SW480 (cell line): ENCODE measurements around the gene FCAR.
"Not testable (repeated sequence)": the region's sequence is repeated elsewhere in the genome, so short reads cannot be mapped to it uniquely, and the experiment has no call there.

Experiments
- DNase-seq: peaks from one replicate; pipeline ENCODE4 v3.0.0-alpha.2; 2016; ENCODE audit warnings: low spot score

Gene FCAR

GRCh38 chr19:54894106-54894505 is 20.1 kb downstream of the FCAR start:
- not testable (repeated sequence) for DNase-seq

GRCh38 chr19:54896036-54896435 is 22.0 kb downstream of the FCAR start:
- DNase-seq = no peak

GRCh38 chr19:54898685-54899084 is 24.6 kb downstream of the FCAR start:
- DNase-seq = not testable (repeated sequence)

- not testable (repeated sequence) for DNase-seq
Measured at GRCh38 chr19:54899646-54900045, 25.6 kb downstream of the FCAR start.

- not testable (repeated sequence) for DNase-seq
Measured at GRCh38 chr19:54901153-54901552, 27.1 kb downstream of the FCAR start.

- no peak for DNase-seq
Measured at GRCh38 chr19:54902061-54902460, 28.0 kb downstream of the FCAR start.

GRCh38 chr19:54903303-54903702 is 29.3 kb downstream of the FCAR start:
- DNase-seq = no peak

- DNase-seq = not testable (repeated sequence)
Measured at GRCh38 chr19:54904261-54904660, 30.2 kb downstream of the FCAR start.

- DNase-seq = no peak
Measured at GRCh38 chr19:54905421-54905802, 31.4 kb downstream of the FCAR start.

- no peak for DNase-seq
Measured at GRCh38 chr19:54905803-54906511, 31.9 kb downstream of the FCAR start, which contains the start of gene NCR1. NCR1 (plus strand) TSS chr19:54906148; CDS start chr19:54906188, 40 bp downstream.

GRCh38 chr19:54906819-54907218 is 32.8 kb downstream of the FCAR start:
- DNase-seq = no peak

- DNase-seq = not testable (repeated sequence)
Measured at GRCh38 chr19:54907899-54908298, 33.9 kb downstream of the FCAR start.

GRCh38 chr19:54916822-54917221 is 42.8 kb downstream of the FCAR start:
- no peak for DNase-seq

GRCh38 chr19:54918499-54918898 is 44.5 kb downstream of the FCAR start:
- DNase-seq = no peak

- DNase-seq = not testable (repeated sequence)
Measured at GRCh38 chr19:54919646-54920563, 45.9 kb downstream of the FCAR start.

GRCh38 chr19:54921082-54921481 is 47.0 kb downstream of the FCAR start:
- DNase-seq = no peak

- no peak for DNase-seq
Measured at GRCh38 chr19:54923276-54923675, 49.2 kb downstream of the FCAR start.

GRCh38 chr19:54928299-54928698 is 54.3 kb downstream of the FCAR start:
- DNase-seq = peak; percentile 72

GRCh38 chr19:54937926-54938325 is 63.9 kb downstream of the FCAR start:
- no peak for DNase-seq

- DNase-seq = no peak
Measured at GRCh38 chr19:54938906-54939305, 64.9 kb downstream of the FCAR start.

GRCh38 chr19:54939538-54939937 is 65.5 kb downstream of the FCAR start:
- DNase-seq = not testable (repeated sequence)
